Suprapubic skin (tissue), 4 donors: ENCODE results near the gene ZNF740. TPM values are rescaled to one million over a fixed set of nuclear protein-coding genes. Genes with fewer than 3 reads are reported as not detected.
A peak's percentile ranks its signal among the peaks of the same experiment; 100 is the strongest.

Experiments
- DNase-seq, 2 donors: peaks; one replicate each; pipeline ENCODE4 v3.0.0-alpha.2; 2019; ENCODE audit warnings: low spot score in 2 of 2
- H3K27ac ChIP-seq: fragments of 200-600 bp; sonication (generic); one replicate; pipeline ENCODE4 v1.5.1; 2019
- H3K27me3 ChIP-seq: fragments of 200-600 bp; sonication (generic); one replicate; pipeline ENCODE4 v1.5.1; 2019
- H3K36me3 ChIP-seq: fragments of 200-600 bp; sonication (generic); one replicate; pipeline ENCODE4 v1.5.1; 2019
- H3K4me1 ChIP-seq: fragments of 200-600 bp; sonication (generic); one replicate; pipeline ENCODE4 v1.5.1; 2019
- H3K4me3 ChIP-seq: fragments of 200-600 bp; sonication (generic); one replicate; pipeline ENCODE4 v1.5.1; 2019; ENCODE audit warnings: mild to moderate bottlenecking
- H3K9me3 ChIP-seq: fragments of 200-600 bp; sonication (generic); one replicate; pipeline ENCODE4 v1.5.1; 2019
- EP300 ChIP-seq: sonication (generic); formaldehyde crosslinking; IDR thresholded peaks from one replicate; pipeline ENCODE4 v1.6.1; 2017; ENCODE audit warnings: antibody characterized with exemption
- POLR2A ChIP-seq, 2 donors: fragments of 450-650 bp; IDR thresholded peaks; one replicate each; pipeline ENCODE4 v1.6.1; 2017; ENCODE audit warnings: antibody characterized with exemption in 2 of 2, mild to moderate bottlenecking in 2 of 2, moderate library complexity in 2 of 2
- POLR2AphosphoS5 ChIP-seq, 3 donors: sonication (generic); formaldehyde crosslinking; IDR thresholded peaks; one replicate each; pipeline ENCODE4 v1.6.1; 2017; ENCODE audit warnings: antibody characterized with exemption in 3 of 3
- WGBS: methylation state at CpG from one replicate; pipeline ENCODE4 v1.1.5; 2018; 5-methylcytosine and 5-hydroxymethylcytosine counted together
- total RNA-seq, 4 donors: library from RNA; depleted of rRNA; stranded (reverse); fragments of >200 nt; gene quantifications; one replicate each; pipeline ENCODE4 v1.1.0, GENCODE V29; 2016
- TF ChIP-seq, protein P1 (sequence below), 2 donors: fragments of 200-600 bp in 1 of 2; fragments of 450-650 bp in 1 of 2; sonication (generic) in 1 of 2; IDR thresholded peaks; one replicate each; pipeline ENCODE4 v1.5.1; 2016 to 2019; ENCODE audit warnings: antibody characterized with exemption in 2 of 2, mild to moderate bottlenecking in 1 of 2, moderate library complexity in 1 of 2

ZNF740 gene
- total RNA-seq, 4 donors from 2014 or later: 5.9 to 38.9 (median 15.2) TPM

DNA sequence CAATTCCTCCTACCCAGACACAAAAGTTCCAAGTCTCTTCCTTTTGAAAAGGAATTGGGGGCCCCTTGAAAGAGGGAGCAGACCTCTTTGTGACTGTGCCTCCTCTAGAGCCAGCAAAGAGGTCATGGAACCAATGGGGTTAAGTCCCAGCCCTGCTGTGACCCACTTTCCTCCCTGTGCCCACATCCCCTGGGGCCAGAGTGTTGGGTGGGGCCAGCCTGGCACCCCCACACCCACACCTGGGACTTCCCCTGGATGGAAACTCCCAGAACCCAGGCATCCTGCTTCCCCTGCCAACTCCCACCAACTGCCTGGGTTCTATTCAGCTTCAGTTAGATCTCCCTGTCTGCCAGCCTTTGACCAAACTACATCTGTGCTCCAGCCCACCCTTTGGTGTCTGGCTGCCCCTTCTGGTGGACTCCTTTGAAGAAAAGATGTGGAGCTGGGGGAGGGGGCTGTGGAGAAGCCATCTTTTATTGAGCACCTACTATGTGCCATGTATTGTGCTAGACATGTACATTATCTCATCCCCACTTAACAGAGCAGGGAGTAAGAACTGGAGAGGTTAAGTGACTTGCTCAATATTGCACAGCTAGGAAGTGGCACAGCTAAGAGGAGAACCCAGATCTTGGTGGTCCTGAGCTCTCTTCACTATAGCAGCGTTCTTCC, 56.1 kb downstream of the ZNF740 start:
- Histone ChIP-seq H3K27me3 (no peaks in the 10 kb centered on the region), H3K4me1 (peaks cover 55% of the 10 kb centered on the region), H3K27ac (peak overlapping the region; percentile 99), H3K36me3 (no peaks in the 10 kb centered on the region), H3K4me3 (no peak overlapping the region), H3K9me3 (no peaks in the 10 kb centered on the region)
- WGBS: 88% methylated on average over 1 of the region's 1 CpG
- DNase-seq: no peak
- no peak for TF ChIP-seq POLR2A (IDR thresholded peaks at IDR 0.05)
- TF ChIP-seq, protein P1, sequence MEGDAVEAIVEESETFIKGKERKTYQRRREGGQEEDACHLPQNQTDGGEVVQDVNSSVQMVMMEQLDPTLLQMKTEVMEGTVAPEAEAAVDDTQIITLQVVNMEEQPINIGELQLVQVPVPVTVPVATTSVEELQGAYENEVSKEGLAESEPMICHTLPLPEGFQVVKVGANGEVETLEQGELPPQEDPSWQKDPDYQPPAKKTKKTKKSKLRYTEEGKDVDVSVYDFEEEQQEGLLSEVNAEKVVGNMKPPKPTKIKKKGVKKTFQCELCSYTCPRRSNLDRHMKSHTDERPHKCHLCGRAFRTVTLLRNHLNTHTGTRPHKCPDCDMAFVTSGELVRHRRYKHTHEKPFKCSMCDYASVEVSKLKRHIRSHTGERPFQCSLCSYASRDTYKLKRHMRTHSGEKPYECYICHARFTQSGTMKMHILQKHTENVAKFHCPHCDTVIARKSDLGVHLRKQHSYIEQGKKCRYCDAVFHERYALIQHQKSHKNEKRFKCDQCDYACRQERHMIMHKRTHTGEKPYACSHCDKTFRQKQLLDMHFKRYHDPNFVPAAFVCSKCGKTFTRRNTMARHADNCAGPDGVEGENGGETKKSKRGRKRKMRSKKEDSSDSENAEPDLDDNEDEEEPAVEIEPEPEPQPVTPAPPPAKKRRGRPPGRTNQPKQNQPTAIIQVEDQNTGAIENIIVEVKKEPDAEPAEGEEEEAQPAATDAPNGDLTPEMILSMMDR (IDR thresholded peaks at IDR 0.05): no peak
- TF ChIP-seq POLR2AphosphoS5 (IDR thresholded peaks at IDR 0.05): no peak
- TF ChIP-seq EP300: no peak

DNA sequence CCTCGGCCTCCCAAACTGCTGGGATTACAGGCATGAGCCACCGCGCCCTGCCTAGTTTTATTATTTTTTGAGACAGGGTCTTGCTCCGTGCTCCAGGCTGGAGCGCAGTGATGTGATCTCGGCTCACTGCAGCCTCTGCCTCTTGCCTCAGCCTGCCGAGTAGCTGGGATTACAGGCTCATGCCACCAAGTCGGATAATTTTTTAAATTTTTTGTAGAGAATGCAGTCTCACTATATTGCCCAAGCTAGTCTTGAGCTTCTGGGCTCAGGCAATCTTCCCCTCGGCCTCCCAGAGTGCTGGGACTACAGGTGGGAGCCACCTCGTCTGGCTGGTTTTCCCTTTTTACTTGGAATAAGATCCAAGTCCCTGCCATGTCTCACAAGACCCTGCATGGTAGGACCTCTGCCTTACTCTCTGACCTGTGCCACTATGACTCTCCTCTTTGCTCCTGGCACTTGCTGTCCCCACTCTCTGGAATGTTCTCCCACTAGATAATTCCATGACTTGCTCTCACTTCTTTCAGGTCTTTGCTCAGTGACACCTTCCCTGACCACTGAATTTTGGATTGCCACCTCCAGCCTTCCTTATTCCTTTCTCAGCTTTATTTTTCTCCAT, 59.2 kb downstream of the ZNF740 start:
- no peaks in the 10 kb centered on the region for H3K36me3 ChIP-seq
- H3K4me3 ChIP-seq: no peak overlapping the region
- peaks cover 27% of the 10 kb centered on the region for H3K4me1 ChIP-seq
- TF ChIP-seq EP300 (no peak), POLR2AphosphoS5 (IDR thresholded peaks at IDR 0.05) (no peak)
- no peaks in the 10 kb centered on the region for H3K27me3 ChIP-seq
- no peak overlapping the region for H3K27ac ChIP-seq
- no peak for DNase-seq
- no peaks in the 10 kb centered on the region for H3K9me3 ChIP-seq
- WGBS: 97% methylated on average over 10 of the region's 10 CpGs

DNA sequence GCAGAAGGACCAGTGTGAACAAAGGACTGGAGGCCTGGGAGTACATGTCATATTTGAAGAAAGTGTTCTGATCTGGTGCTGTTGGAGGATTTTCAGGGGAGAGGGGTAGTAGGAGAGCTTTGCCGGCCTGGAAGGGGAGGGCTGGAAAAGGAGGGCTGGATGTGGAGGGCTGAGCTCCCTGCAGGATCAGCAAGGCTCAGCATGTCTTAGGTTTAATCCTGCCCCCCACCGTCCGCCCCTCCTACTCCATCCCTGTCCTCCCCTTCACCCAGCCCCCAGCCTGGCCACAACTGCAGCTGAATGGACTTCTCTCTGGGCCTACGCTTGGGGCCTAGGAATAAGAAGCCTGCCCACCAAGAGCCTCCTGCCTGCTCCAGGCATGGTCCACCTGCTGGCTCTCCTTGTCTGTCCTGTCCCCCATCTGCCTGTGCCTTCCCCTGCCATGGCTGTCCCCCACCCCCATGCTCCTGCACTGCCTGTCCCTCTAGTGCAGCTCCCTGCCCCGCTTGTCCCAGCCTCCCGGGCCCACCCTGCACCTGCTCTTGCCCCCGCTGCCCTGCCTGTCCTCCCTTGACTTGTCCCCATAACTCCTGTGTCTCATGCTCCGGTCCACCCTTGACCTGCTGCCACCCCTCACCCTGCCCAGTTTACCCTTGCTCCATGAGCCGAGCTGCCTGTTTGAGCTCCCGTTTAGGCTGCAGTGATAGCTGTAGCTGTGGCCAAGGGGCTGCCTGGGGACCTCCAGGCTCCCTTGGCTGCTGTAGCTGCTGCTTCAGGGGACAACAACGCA, 61.3 kb downstream of the ZNF740 start:
- Histone ChIP-seq H3K4me1 (peaks cover 6% of the 10 kb centered on the region), H3K9me3 (no peaks in the 10 kb centered on the region), H3K4me3 (no peak overlapping the region), H3K27ac (no peak overlapping the region), H3K27me3 (no peaks in the 10 kb centered on the region), H3K36me3 (no peaks in the 10 kb centered on the region)
- 77% methylated on average over 10 of the region's 11 CpGs for WGBS
- no peak for DNase-seq
- TF ChIP-seq POLR2AphosphoS5 (IDR thresholded peaks at IDR 0.05): no peak
- TF ChIP-seq, protein P1 (IDR thresholded peaks at IDR 0.05): no peak

DNA sequence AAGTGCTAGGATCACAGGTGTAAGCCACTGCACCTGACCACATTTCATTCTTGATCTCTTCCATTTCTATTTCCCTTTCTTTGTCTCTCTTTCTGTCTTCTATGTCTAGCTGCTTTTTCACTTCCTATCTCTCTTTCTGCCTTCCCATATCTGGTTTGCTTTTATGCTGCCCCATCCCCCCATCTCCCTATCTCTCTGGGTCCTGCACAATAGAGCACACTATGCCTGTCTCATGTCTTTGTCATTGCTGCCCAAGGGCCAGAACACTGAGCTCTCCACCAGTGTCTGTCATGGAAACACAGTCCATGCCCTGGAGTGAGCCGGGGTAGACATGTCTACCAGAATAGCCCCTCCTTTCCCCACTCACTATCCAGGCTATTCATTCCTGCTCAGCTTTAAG, 63.8 kb downstream of the ZNF740 start:
- H3K4me1 ChIP-seq: no peaks in the 10 kb centered on the region
- no peak for TF ChIP-seq EP300
- TF ChIP-seq, protein P1 (IDR thresholded peaks at IDR 0.05): no peak
- no peak for TF ChIP-seq POLR2AphosphoS5 (IDR thresholded peaks at IDR 0.05)
- no peak for TF ChIP-seq POLR2A (IDR thresholded peaks at IDR 0.05)
- H3K27me3 ChIP-seq: no peaks in the 10 kb centered on the region
- no peak for DNase-seq
- H3K36me3 ChIP-seq: no peaks in the 10 kb centered on the region
- H3K4me3 ChIP-seq: no peak overlapping the region
- H3K9me3 ChIP-seq: no peaks in the 10 kb centered on the region
- WGBS: 75% methylated on average over 1 of the region's 1 CpG
- H3K27ac ChIP-seq: no peak overlapping the region

Other genes with a start within 250 kb of the ZNF740 start
- 100 to 1,000 TPM in 1 of 4 donors, 10 to 100 TPM in 3; 53.3 to 118 (median 71.0) TPM for gene KRT18, start 231.6 kb upstream of the ZNF740 start, total RNA-seq
- gene EIF4B, start 174.3 kb upstream of the ZNF740 start, total RNA-seq: 100 to 1,000 TPM; 404 to 559 (median 485) TPM
- 100 to 1,000 TPM in 2 of 4 donors, 10 to 100 TPM in 2; 22.8 to 122 (median 78.2) TPM for gene TNS2, start 130.7 kb upstream of the ZNF740 start, total RNA-seq
- 10 to 100 TPM; 26.4 to 44.0 (median 34.4) TPM for gene SPRYD3, start 101.3 kb upstream of the ZNF740 start, total RNA-seq
- 10 to 100 TPM; 19.2 to 97.0 (median 59.6) TPM for gene IGFBP6, start 83.1 kb upstream of the ZNF740 start, total RNA-seq
- not detected for gene SOAT2, start 77.2 kb upstream of the ZNF740 start, total RNA-seq
- 100 to 1,000 TPM in 1 of 4 donors, 10 to 100 TPM in 3; 35.6 to 175 (median 56.7) TPM for gene CSAD, start 203 bp downstream of the ZNF740 start, total RNA-seq
- gene ITGB7, start 26.5 kb downstream of the ZNF740 start, total RNA-seq: 10 to 100 TPM in 1 of 4 donors, 1 to 10 TPM in 3; 2.9 to 29.1 (median 6.8) TPM
- gene RARG, start 51.5 kb downstream of the ZNF740 start, total RNA-seq: 100 to 1,000 TPM; 140 to 198 (median 172) TPM
- 10 to 100 TPM in 1 of 4 donors, 1 to 10 TPM in 3; 5.7 to 10.6 (median 6.1) TPM for gene ESPL1, start 87.6 kb downstream of the ZNF740 start, total RNA-seq
- gene PFDN5, start 114.8 kb downstream of the ZNF740 start, total RNA-seq: 100 to 1,000 TPM; 457 to 612 (median 511) TPM
- 10 to 100 TPM; 38.2 to 54.6 (median 46.3) TPM for gene MYG1, start 119.0 kb downstream of the ZNF740 start, total RNA-seq
- gene AAAS, start 140.9 kb downstream of the ZNF740 start, total RNA-seq: 10 to 100 TPM; 35.9 to 72.9 (median 52.5) TPM
- gene SP7, start 155.6 kb downstream of the ZNF740 start, total RNA-seq: not detected
- gene SP1, start 199.5 kb downstream of the ZNF740 start, total RNA-seq: 100 to 1,000 TPM in 3 of 4 donors, 10 to 100 TPM in 1; 82.5 to 122 (median 111) TPM
- gene AMHR2, start 243.1 kb downstream of the ZNF740 start, total RNA-seq: under 1 TPM in 1 of 4 donors, not detected in 3; 0.23 TPM